Upper lobe of left lung (tissue), 6 donors: ENCODE measurements around the gene ZFR. TPM values are rescaled to one million over a fixed set of nuclear protein-coding genes. Genes with fewer than 3 reads are reported as not detected.
"Not testable (repeated sequence)": the region's sequence is repeated elsewhere in the genome, so short reads cannot be mapped to it uniquely, and the experiment has no call there.

Source experiments
- ATAC-seq, 2 donors: fragments of 200-7000 bp; cut with Tn5 transposase; one replicate each; pipeline ENCODE4 v1.9.1; 2022; ENCODE audit warnings: mild to moderate bottlenecking in 2 of 2, moderate library complexity in 2 of 2; ENCODE audit not compliant: low FRiP score in 2 of 2
- DNase-seq, 2 donors: peaks; one replicate each; pipeline ENCODE4 v3.0.0-alpha.2; 2019 to 2020
- H3K27ac ChIP-seq, 4 donors: fragments of 200-600 bp; sonication (generic); one replicate each; pipeline ENCODE4 v1.5.1; 2016 to 2019
- H3K27me3 ChIP-seq, 4 donors: fragments of 200-600 bp; sonication (generic); one replicate each; pipeline ENCODE4 v1.5.1; 2017 to 2019
- H3K36me3 ChIP-seq, 4 donors: fragments of 200-600 bp; sonication (generic); one replicate each; pipeline ENCODE4 v1.5.1; 2016 to 2019
- H3K4me1 ChIP-seq, 4 donors: fragments of 200-600 bp; sonication (generic); one replicate each; pipeline ENCODE4 v1.5.1; 2018 to 2019
- H3K4me3 ChIP-seq, 4 donors: fragments of 200-600 bp; sonication (generic); one replicate each; pipeline ENCODE4 v1.5.1; 2017 to 2019; ENCODE audit warnings: mild to moderate bottlenecking in 2 of 4, moderate library complexity in 1 of 4
- H3K9me3 ChIP-seq, 4 donors: fragments of 200-600 bp; sonication (generic); one replicate each; pipeline ENCODE4 v1.5.1; 2018 to 2019
- EP300 ChIP-seq, 4 donors: sonication (generic); formaldehyde crosslinking; IDR thresholded peaks; one replicate each; pipeline ENCODE4 v1.5.1; 2017; ENCODE audit warnings: antibody characterized with exemption in 4 of 4, control low read depth in 2 of 4
- POLR2A ChIP-seq, 4 donors: fragments of 450-650 bp; IDR thresholded peaks; one replicate each; pipeline ENCODE4 v1.5.1; 2016 to 2017; ENCODE audit warnings: antibody characterized with exemption in 4 of 4, mild to moderate bottlenecking in 2 of 4
- POLR2AphosphoS5 ChIP-seq, 2 donors: sonication (generic); formaldehyde crosslinking; IDR thresholded peaks; one replicate each; pipeline ENCODE4 v1.5.1; 2017; ENCODE audit warnings: antibody characterized with exemption in 2 of 2
- WGBS, 2 donors: methylation state at CpG; one replicate each; pipeline ENCODE4 v1.1.5; 2017 to 2018; 5-methylcytosine and 5-hydroxymethylcytosine counted together
- total RNA-seq, 6 donors: library from RNA; depleted of rRNA in 4 of 6; stranded (reverse); fragments of >200 nt in 4 of 6; gene quantifications; one replicate each; pipeline versions ENCODE4 v1.1.0 to v1.2.1, GENCODE V29; 2016 to 2021
- TF ChIP-seq, protein P1 (sequence below), 6 experiments: fragments of 450-650 bp in 4 of 6; fragments of 200-600 bp in 2 of 6; sonication (generic) in 2 of 6; IDR thresholded peaks; one replicate each; pipeline ENCODE4 v1.5.1; 2016 to 2019; ENCODE audit warnings: antibody characterized with exemption in 6 of 6
- donor health status: DM: no; HTN: no; CAD: no; lungs with moderate emphysema.
- donor health status: DM: no; HTN: yes; CAD: no; lungs with severe emphysema.

The ZFR gene
- total RNA-seq, 6 donors from 2014 or later = 33.8 to 85.1 (median 50.2) TPM

DNA sequence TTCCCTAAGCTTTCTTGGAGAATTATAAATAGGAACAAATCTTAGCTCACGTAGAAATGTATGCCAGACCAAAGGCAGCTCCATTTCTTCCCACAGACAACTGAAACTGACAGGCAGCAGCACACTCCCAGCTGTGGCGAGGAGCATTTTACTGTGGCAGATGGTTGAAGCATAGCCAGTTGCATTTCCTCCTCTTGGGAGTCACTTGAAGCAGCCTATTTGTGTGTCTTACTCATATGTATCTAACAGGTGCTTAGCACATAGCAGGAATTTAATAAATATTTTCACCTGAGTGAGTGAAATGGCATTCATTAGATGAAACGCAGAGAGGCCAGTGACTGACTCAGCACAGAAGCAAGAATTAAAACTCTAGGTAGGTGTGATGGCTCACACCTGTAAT is 119.5 kb downstream of the ZFR start:
- no peak for DNase-seq
- TF ChIP-seq POLR2A (IDR thresholded peaks at IDR 0.05) (no peak), EP300 (IDR thresholded peaks at IDR 0.05) (no peak), POLR2AphosphoS5 (IDR thresholded peaks at IDR 0.05) (no peak)
- TF ChIP-seq, protein P1, sequence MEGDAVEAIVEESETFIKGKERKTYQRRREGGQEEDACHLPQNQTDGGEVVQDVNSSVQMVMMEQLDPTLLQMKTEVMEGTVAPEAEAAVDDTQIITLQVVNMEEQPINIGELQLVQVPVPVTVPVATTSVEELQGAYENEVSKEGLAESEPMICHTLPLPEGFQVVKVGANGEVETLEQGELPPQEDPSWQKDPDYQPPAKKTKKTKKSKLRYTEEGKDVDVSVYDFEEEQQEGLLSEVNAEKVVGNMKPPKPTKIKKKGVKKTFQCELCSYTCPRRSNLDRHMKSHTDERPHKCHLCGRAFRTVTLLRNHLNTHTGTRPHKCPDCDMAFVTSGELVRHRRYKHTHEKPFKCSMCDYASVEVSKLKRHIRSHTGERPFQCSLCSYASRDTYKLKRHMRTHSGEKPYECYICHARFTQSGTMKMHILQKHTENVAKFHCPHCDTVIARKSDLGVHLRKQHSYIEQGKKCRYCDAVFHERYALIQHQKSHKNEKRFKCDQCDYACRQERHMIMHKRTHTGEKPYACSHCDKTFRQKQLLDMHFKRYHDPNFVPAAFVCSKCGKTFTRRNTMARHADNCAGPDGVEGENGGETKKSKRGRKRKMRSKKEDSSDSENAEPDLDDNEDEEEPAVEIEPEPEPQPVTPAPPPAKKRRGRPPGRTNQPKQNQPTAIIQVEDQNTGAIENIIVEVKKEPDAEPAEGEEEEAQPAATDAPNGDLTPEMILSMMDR (IDR thresholded peaks at IDR 0.05) = no peak
- peaks cover 0 to 7% (median 4%) of the 10 kb centered on the region in 4 donors for H3K9me3 ChIP-seq
- no peaks in the 10 kb centered on the region for H3K36me3 ChIP-seq
- 47 to 49% methylated on average over 3 of the region's 3 CpGs for WGBS, 2 donors
- H3K4me1 ChIP-seq = peaks cover 0 to 9% (median 0%) of the 10 kb centered on the region in 4 donors
- peak in 1 of 2 donors; percentile 67 for ATAC-seq
- no peak overlapping the region for H3K27ac ChIP-seq
- no peak overlapping the region for H3K4me3 ChIP-seq
- no peaks in the 10 kb centered on the region for H3K27me3 ChIP-seq

DNA sequence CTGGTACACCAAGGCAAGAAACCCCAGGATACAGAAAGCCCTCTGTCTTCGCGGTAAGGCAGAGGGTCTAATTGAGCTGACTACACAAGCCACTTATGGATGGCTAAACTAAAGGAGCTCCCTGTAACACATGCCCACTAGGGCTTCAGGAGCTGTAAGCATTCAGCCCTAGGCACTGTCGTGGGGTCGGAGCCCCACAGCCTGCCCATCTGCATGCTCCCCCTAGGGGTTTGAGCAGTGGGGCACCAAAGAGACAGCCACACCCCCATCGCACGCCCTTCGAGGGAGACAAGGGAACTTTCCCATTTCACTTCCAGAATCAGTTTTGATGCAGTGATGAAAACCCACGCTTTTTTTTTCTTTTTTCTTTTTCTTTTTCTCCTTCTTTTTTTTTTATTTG is 120.8 kb downstream of the ZFR start:
- Histone ChIP-seq H3K27ac (no peak overlapping the region), H3K36me3 (no peaks in the 10 kb centered on the region), H3K4me1 (no peaks in the 10 kb centered on the region), H3K9me3 (peaks cover 0 to 7% (median 4%) of the 10 kb centered on the region in 4 donors), H3K27me3 (no peaks in the 10 kb centered on the region), H3K4me3 (no peak overlapping the region)
- ATAC-seq (no peak), DNase-seq (no peak)
- 83 to 89% methylated on average over 8 of the region's 8 CpGs for WGBS, 2 donors
- no peak for TF ChIP-seq POLR2A (IDR thresholded peaks at IDR 0.05)
- TF ChIP-seq EP300 (IDR thresholded peaks at IDR 0.05) = no peak
- TF ChIP-seq, protein P1 (IDR thresholded peaks at IDR 0.05) = no peak
- no peak for TF ChIP-seq POLR2AphosphoS5 (IDR thresholded peaks at IDR 0.05)

DNA sequence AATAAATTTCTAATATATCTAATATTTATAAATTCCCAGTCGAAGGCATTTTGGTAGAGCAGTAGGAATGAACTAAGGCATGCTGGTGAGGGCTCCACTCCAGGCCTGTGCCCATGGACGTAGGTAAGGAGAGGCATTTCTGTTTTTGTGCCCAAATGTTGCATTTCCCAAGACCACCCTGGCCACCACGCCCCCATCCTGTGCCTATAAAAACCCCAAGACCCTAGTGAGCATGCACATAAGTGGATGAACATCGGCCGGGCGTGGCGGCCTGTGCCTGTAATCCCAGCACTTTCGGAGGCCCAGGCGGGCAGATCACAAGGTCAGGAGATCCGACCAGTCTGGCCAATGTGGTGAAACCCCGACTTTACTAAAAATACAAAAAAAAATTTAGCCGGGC is 121.7 kb downstream of the ZFR start:
- Histone ChIP-seq H3K4me1 (no peaks in the 10 kb centered on the region), H3K36me3 (no peaks in the 10 kb centered on the region), H3K4me3 (no peak overlapping the region), H3K27ac (no peak overlapping the region), H3K27me3 (no peaks in the 10 kb centered on the region), H3K9me3 (peaks cover 0 to 7% (median 4%) of the 10 kb centered on the region in 4 donors)
- DNase-seq (no peak), ATAC-seq (no peak)
- WGBS, 2 donors = 96 to 98% methylated on average over 10 to 11 of the region's 12 CpGs
- TF ChIP-seq EP300 (IDR thresholded peaks at IDR 0.05) = no peak

DNA sequence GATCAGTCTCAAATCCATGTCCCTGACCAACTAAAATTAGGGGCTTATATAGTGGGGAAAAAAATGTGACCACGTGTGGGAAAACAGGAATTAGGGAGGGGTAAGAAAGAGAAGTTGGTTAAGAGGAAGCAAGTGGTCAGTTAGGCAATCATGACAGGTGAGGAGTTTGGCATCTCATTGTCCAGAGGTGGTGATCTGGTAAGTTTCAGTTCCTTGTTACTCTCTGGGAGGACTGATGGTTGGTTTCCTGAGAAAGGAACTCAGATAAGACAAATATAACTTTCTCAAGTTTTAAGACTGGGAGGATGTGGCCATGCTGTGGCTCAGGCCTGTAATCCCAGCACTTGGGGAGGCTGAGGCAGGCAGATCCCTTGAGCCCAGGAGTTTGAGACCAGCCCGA is 122.8 kb downstream of the ZFR start:
- not testable (repeated sequence) for H3K9me3 ChIP-seq, H3K27me3 ChIP-seq, H3K4me1 ChIP-seq, H3K36me3 ChIP-seq, ATAC-seq, DNase-seq, H3K4me3 ChIP-seq, H3K27ac ChIP-seq
- 79 to 81% methylated on average over 2 of the region's 2 CpGs for WGBS, 2 donors

DNA sequence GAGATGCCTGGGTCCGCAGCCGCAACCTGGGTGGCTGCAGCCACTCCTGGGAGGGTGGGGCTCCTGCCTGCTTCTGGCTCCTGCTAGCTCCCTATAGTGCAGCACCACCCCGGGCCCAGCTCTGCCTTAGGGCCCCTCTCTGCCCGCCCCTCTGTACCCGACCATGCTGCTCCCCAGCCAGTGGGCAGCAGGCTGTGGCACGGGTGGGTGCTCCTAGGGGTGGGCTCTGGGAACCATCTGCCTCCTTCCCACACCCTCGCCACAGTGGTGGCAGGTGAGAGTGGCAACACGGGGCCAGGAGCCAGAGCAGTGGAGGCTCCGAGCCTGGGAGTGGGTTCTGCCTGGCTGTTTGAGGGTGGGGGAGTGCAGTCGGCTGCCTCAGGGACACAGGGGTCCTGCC is 124.0 kb downstream of the ZFR start:
- peak in 1 of 2 donors; percentile 17 for ATAC-seq

More for the DNA sequence above, 124.0 kb downstream of the ZFR start:
- Histone ChIP-seq H3K27ac (no peak overlapping the region), H3K27me3 (no peaks in the 10 kb centered on the region), H3K36me3 (no peaks in the 10 kb centered on the region), H3K4me1 (no peaks in the 10 kb centered on the region), H3K4me3 (no peak overlapping the region), H3K9me3 (peaks cover 0 to 7% (median 4%) of the 10 kb centered on the region in 4 donors)
- WGBS, 2 donors = 92 to 96% methylated on average over 2 to 10 of the region's 10 CpGs
- TF ChIP-seq POLR2AphosphoS5 (IDR thresholded peaks at IDR 0.05) = no peak
- TF ChIP-seq EP300 (IDR thresholded peaks at IDR 0.05) = no peak
- TF ChIP-seq, protein P1 (IDR thresholded peaks at IDR 0.05) = no peak
- no peak for TF ChIP-seq POLR2A (IDR thresholded peaks at IDR 0.05)
- no peak for DNase-seq
